OCI-LY1 (cell line): ENCODE data around the gene VPS52.

Source experiments
- EZH2 ChIP-seq: fragments of 200-600 bp; sonication (generic), shearing (Covaris generic); IDR thresholded peaks from 2 replicates; pipeline ENCODE4 v1.8.0; 2017; ENCODE audit warnings: borderline replicate concordance, mixed run types, mild to moderate bottlenecking, antibody characterized with exemption, low read length, moderate library complexity, mixed read lengths
- TF ChIP-seq, protein P1 (sequence below): fragments of 200-600 bp; sonication (generic), shearing (Covaris generic); IDR thresholded peaks from 2 replicates; pipeline ENCODE4 v1.5.1; 2017; ENCODE audit warnings: mild to moderate bottlenecking, antibody characterized with exemption, low read length, moderate library complexity, mixed read lengths

GRCh38 chr6:33202799-33203198 is 68.9 kb downstream of the VPS52 start:
- TF ChIP-seq, protein P1, sequence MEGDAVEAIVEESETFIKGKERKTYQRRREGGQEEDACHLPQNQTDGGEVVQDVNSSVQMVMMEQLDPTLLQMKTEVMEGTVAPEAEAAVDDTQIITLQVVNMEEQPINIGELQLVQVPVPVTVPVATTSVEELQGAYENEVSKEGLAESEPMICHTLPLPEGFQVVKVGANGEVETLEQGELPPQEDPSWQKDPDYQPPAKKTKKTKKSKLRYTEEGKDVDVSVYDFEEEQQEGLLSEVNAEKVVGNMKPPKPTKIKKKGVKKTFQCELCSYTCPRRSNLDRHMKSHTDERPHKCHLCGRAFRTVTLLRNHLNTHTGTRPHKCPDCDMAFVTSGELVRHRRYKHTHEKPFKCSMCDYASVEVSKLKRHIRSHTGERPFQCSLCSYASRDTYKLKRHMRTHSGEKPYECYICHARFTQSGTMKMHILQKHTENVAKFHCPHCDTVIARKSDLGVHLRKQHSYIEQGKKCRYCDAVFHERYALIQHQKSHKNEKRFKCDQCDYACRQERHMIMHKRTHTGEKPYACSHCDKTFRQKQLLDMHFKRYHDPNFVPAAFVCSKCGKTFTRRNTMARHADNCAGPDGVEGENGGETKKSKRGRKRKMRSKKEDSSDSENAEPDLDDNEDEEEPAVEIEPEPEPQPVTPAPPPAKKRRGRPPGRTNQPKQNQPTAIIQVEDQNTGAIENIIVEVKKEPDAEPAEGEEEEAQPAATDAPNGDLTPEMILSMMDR, result no peak
- TF ChIP-seq EZH2, result no peak
